MM.1S (cell line): Measurements from ENCODE around the gene TRPC6.

Experiments
- EZH2 ChIP-seq: fragments of 300-600 bp; sonication (generic); optimal IDR thresholded peaks from 2 replicates; pipeline ENCODE3; 2017; ENCODE audit warnings: low read depth, mild to moderate bottlenecking, antibody characterized with exemption, low read length, mixed read lengths
- TF ChIP-seq, protein P1 (sequence below): fragments of 300-600 bp; sonication (generic); IDR thresholded peaks from 2 replicates; pipeline ENCODE4 v1.5.1; 2016; ENCODE audit warnings: antibody characterized with exemption, low read length, mixed read lengths

DNA sequence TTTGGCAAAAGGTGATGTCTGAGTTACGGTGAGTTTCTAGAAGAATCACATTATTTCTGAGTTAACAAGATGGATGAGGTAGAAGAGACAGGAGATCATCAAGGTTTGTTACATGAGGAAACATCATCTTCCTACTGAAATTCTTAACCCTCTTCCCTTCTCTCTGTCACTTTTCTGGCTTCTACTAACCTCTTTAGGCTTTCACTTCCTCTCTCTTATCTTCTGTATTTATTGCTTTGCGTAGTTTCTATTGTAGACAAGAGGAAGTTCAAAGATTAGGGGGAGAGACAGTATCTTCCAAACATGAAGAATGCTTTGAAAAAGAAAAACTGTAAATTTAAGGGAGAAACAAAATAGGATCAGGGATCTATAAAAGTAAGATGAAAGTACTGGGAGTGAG is 75.4 kb downstream of the TRPC6 start:
- TF ChIP-seq EZH2, result no peak
- TF ChIP-seq, protein P1, sequence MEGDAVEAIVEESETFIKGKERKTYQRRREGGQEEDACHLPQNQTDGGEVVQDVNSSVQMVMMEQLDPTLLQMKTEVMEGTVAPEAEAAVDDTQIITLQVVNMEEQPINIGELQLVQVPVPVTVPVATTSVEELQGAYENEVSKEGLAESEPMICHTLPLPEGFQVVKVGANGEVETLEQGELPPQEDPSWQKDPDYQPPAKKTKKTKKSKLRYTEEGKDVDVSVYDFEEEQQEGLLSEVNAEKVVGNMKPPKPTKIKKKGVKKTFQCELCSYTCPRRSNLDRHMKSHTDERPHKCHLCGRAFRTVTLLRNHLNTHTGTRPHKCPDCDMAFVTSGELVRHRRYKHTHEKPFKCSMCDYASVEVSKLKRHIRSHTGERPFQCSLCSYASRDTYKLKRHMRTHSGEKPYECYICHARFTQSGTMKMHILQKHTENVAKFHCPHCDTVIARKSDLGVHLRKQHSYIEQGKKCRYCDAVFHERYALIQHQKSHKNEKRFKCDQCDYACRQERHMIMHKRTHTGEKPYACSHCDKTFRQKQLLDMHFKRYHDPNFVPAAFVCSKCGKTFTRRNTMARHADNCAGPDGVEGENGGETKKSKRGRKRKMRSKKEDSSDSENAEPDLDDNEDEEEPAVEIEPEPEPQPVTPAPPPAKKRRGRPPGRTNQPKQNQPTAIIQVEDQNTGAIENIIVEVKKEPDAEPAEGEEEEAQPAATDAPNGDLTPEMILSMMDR, result no peak
